HK-2 (cell line): ENCODE results near the gene SPAG9.
A peak's percentile ranks its signal among the peaks of the same experiment; 100 is the strongest.

ENCODE experiments used
- DNase-seq: peaks from one replicate; pipeline ENCODE4 v3.0.0-alpha.2; 2018; ENCODE audit not compliant: unreplicated experiment

SPAG9 gene

DNA sequence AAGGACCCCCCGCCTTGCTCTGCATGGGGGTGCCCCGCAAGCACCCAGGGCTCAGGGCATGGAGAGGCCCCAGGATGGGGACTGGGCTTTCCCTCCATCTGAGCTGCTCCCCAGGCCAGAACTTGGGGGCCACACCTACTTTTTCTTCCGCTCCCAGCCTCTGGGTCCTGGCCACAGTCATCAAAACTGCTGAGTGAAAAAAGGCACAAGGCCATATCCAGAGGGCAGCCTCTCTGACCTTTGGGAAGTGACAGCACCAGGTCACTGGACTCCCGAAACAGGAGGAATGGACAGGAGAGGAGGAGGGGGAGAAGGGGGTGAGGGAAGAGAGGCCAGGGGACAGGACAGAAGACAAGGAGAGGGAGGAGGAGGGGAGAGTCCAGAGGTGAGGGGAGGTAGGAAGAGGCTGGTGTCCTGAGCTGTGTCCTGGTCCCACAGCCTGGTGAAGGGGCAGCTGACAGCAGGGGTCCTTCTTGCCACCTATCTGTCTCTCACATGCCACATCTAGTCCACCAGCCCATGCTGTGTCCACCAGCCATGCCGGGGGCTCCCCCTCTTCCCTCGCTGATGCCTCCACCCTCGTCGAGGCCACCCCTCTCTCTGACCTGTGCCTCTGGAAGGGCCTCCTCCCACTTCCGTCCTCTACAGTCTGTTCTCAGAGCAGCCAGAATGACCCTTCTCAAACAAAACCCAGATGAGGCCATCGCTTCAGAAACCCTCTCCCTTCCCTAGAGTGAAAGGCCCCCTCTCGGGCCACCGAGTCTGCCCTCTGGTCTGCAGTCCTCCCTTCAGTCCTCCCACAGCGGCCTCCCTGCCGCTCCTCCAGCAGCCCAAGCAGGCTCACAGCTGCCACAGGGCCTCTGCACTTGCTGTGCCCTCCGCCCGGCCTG, 180.6 kb downstream of the SPAG9 start:
- DNase-seq: no peak

DNA sequence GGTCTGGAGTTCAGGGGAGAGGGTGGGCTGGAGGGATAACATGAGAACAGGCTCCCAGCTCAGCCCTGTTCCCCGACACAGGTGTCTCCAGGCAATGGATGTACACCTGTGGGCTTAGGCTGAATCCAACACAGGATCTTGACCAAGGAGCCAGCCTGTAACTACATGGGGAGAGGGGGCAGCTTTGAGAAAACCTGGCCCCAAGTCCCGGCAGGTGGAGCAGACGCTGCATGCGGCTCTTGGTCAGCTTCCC, 181.2 kb downstream of the SPAG9 start:
- no peak for DNase-seq

DNA sequence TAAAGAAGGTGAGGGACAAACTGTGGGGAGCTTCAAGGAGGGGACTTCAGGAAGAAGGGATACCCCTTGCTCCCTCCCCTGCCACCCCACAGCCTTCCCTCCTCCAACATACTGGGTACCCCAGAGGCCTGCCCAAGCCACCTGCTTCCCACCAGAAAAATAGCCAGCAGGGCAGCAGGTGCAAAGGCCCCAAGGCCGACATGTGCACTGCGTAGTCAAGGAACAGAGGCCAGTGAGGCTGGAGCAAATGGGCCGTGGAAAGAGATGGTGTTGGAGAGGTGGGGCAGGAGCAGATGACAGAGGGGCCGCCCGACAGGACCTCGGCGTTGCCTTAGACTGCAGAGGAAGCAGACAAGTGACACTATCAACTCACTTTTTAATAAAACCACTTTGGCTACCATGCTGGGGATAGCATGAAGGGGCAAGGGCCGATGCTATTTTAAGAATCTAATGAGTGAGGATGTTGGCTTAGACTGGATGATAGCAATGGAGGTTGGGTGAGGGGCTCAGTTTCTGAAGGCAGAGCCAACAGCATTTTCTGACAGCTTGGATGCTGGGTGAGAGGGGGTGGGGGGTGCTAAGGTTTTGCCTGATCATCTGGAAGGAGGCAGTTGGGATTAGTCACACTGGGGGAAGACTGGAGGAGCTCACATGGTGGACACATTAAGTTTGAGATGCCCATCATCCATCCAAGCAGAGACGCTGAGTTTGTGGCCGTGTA, 181.7 kb downstream of the SPAG9 start:
- no peak for DNase-seq

DNA sequence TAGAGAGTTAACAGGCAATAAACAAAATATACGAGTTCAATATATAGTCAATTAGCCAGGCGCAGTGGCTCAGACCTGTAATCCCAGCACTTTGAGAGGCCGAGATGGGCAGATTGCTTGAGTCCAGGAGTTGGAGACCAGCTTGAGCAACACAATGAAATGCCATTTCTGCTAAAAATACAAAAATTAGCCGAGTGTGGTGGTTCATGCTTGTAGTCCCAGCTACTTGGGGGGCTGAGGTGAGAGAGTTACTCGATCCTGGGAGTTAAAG, 184.7 kb downstream of the SPAG9 start:
- DNase-seq: no peak

DNA sequence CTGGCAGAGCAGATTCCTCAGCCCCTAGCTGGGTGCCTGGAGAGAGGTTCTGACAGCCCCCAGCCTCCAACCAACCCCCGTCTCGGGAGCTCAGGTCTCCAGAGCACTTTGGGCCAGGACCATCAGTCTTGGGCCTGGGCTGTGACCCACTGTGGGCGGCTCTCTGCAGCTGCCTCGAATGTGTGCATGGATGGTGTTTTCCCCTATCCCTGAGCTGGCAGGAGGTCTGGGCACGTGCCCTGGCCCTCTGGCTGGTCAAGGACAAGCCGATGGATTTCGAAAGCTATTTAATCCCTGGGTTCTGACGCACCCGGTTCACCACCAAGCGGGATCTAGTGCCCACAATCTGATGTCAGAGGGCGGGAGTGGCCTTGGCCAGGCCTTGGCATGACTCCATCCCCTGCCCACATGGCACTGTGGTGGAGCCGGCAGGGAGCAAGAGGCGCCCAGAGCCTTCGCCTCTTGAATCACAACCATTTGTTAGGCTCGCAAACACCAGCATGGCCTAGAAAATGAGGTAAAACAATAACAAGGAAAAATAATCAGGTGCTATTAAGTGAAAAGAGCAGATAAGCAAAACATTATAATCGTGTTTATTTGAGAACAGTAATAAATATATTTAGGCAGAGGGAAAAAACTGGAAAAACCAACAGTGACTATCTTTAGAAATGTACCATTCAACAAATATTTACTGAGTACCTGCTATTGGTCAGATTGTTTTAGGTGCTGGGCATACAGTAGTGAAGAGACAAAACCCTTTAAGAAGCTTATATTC, 185.3 kb downstream of the SPAG9 start:
- DNase-seq: peak; percentile 81

DNA sequence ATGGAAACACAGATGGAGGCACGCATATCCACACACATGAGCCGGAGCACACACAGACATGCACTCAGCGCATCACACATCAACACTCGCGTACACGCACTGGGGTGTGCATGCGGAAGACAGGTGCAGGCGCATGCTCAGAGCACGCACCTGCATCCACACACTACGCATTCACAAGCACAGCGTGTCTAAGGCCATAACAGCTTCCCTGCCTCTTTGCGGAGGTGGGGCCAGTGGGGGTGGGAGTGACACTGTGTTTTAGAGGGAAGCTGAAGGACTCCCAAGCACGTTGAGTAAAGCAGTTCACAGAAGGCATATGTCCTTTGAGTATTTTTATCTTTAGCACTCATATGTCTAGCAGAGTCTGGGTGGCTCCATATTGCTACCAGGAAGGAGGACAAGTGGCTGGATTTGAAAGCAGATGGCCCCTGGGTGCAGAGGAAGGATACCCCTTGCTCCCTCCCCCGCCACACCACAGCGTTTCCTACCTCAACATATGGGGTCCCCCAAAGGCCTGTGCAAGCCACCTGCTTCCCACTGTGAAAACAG, 185.9 kb downstream of the SPAG9 start:
- DNase-seq: no peak

DNA sequence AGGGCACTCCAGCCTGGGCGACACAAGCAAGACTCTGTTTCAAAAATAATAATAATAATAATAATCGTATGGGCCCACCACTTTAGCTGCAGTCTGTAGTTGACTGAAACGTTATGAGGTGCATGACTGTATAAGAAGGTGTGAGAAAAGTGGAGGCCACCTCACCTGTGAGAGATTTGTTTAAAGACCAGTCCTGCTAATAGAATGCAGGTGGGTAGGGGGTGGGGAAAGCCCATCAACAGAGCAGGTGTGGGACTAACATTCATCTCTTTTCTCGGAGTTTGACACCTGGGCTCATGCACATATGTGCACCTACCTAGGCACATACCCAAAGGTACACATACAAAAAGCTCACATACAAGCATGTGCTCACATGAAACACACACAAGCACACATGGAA, 186.5 kb downstream of the SPAG9 start:
- DNase-seq: no peak

DNA sequence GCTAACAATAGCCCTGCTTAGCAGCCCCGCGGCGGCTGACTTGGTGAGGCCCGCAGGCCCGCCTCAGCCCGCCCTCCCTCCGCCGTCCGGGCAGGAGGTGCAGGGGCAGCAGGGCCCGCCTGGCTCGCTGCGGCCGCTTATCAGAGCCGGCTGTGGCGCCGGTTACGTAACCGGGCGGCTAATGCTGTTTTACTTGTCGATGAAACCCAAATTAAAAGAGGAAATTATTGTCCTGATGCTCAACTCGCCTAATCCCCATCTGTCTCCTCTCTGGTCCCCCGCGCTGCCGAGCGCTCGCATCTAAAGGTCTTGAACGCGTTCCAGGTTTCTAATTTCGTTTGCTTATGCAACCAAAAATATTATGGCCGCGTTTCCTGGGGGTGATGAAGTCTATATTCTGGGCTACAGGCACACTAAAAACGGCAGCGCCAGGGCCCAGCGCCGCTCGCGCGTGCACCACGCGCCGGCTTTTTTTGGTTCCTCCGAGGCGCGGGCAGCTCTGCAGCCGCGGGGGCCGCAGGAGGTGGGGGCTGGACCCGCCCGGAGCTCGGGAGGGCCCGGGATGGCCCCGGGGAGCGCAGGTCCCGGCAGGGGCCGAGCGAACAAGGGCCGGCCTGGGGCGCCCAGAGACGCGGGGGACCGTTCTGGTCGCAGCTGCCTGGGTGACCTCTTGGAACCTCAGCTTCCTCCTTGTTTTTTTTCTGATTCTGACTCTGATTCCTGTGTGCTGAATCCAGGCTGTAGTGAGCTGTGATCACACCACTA, 189.3 kb downstream of the SPAG9 start:
- no peak for DNase-seq

DNA sequence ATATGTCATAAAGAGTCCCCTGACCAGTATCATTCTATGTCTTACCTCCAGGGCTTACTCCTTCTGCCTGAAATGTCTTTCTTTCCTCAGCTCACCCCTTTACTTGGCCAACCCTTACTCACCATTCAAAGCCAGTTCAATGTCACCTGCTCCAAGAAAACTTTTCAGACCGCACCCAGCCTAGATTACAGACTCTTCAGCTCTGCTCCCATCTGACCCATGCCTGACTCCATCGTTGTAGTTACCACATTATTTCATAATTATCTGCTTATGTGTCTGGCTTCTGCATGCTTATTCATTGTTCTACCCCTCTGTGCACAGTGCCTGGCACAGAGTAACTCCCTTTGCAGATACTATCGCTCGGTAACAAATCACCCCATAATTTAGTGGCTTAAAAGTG, 192.0 kb downstream of the SPAG9 start:
- DNase-seq: no peak

DNA sequence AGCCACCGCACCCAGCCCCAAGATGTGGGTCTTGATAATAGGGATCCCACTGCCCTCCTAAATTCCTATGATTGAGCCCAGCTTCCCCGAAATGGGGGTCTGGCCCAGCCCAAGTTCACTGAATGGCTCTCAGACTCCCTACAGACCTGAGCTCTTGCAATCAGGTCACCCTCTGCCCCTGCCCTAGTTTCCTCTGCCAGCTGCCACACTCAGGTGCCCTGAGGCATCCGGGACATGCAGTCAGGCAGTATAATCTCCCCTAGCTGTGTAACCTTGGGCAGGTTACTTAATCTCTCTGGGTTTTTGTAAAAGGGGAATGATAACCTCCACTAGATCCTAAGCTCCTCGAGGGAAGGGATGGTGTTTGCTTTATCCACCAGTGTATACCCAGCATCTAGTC, 193.4 kb downstream of the SPAG9 start:
- no peak for DNase-seq

DNA sequence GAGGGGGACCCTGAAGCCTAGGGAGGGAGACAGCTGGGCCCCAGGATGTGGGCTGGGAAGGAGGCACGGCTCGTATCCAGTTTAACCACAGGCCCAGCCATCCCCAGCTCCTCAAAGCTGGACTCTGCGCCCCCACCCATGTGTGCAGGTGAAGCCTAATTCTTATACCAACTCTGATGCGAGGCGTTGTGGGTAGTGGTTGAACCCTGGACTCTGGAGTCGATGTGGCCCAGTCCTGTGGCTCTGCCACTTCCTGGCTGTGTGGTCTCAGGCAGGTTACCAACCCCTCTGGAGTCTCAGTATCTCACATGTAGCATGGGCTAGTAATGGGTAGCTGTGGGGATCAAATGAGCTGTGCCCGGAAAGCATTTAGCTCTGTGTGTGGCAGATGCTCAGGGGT, 194.1 kb downstream of the SPAG9 start:
- DNase-seq: no peak

DNA sequence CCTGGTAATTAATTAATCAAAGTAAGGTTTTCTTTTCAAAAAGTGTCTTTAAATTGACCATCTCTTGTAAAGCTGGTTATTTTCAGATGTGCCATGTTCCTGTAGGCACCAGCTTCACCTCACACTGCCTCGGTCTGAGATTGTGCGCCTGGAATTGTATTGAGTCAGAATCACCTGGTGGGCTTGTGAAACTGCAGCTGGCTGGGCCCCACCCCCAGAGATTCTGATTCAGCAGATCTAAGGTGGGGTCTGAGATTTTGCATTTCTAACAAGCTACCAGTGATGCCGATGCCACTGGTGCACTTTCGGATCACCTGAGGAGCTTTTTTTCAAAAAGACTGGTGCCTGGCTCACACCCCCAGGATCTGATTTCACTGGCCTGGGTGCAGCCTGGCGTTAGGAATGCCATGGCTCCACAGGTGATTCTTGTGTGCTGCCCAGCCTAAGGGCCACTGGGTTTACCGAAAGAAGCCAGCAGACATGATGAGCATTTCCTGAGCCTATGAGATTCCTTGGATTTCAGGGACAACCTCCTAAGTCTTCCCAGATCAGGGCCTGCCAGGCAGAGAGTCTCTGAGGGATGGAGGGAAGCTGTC, 195.3 kb downstream of the SPAG9 start:
- no peak for DNase-seq

DNA sequence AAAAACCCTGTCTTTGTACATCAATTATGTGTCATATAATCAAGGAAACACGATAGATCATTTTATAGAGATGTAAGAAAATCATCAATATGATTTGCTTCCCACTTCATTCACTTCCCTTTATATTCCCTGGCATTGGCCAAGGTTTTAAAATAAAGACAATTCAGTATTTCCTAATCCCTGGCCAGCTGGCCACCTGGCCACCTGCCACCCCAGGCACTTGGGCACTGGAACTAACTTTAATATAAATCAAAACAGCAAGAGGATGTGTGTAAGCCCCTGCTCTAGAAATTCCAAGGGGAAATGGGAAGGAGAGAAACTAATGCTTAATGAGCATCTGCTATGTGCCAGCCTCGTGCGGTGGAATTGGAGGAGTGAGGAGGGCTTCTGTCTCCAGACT, 195.9 kb downstream of the SPAG9 start:
- no peak for DNase-seq

DNA sequence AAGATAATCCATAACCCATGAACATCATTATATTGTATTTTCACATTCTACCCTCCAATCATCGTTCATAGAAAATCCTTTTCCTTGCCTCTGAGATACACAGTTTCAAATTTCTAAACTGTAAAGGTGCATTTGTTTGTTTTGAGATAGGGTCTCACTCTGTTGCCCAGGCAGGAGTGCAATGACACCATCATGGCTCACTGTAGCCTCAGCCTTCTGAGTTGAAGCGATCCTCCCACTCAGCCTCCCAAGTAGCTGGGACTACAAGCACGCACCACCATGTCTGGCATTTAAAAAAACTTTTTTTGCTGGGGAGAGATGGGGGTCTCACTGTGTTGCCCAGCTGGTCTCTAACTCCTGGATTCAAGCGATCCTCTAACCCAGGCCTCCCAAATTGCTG, 196.4 kb downstream of the SPAG9 start:
- no peak for DNase-seq

DNA sequence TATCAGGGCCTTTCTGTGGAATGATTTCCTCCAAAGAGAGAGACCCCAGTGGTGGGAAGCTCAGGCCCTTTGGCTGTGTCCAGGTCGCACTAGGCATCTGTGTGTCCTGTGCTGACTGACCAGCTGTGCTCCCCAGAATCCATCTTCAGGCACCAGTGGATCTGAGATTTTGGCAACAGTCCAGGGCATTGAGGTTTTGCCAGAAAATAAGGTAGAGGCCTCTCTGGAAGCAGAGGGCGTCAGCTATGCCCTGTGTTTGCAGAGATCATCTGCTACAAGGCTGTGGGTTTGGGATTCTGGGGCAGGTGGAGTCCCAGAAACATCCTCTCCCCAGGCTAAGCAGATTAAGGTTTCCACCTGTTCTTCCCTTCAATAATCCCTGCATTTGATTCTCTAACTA, 197.1 kb downstream of the SPAG9 start:
- no peak for DNase-seq

DNA sequence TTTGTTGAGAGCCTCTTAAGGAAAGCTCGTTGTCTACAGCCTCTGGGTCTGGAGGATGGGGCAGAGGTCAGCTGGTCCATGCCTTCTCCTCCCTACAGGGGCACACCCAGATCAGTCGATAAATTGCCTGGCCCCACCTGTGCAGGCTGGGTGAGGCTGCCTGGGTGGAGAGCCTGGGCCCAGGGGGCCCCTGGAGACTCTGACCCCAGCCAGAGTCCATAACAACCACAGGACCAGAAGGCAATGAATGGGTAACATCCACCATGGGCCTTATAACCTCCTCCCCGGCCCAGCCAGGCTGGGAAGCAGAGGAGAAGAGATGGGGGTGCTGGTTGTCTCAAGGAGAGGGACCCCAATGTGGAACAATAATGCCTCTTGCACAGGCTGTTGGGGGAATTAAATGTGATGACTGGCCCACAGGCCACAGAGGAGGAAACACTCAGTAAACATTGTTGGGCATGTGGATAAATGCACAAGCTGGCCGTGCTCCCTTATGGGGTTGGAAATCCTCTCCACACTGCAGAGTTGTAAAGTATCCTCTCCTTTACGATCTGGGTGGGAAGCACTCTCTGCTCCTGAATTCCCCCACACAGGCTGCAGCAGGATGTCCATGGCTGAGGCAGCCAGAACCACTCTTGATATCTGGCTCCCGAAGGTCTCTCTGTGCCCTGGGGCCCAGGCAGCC, 197.8 kb downstream of the SPAG9 start:
- no peak for DNase-seq

DNA sequence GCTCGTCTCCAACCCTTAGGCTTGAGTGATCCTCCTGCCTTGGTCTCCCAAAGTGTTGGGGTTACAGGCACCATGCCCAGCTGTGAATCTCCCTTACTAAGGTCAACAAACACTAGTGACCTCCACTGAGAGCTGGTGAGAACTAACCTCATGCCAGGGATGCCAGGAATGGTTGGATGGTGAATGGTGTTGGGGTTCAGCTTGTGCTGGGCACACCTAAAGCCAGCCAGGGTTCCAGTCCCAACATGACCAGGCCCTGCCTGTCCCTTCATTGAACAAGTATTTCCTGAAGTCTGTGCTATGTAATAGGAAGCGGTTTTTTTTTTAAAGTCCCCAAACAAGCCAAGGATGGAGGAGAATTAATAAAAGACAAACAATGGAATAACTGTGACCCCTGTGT, 198.6 kb downstream of the SPAG9 start:
- no peak for DNase-seq

DNA sequence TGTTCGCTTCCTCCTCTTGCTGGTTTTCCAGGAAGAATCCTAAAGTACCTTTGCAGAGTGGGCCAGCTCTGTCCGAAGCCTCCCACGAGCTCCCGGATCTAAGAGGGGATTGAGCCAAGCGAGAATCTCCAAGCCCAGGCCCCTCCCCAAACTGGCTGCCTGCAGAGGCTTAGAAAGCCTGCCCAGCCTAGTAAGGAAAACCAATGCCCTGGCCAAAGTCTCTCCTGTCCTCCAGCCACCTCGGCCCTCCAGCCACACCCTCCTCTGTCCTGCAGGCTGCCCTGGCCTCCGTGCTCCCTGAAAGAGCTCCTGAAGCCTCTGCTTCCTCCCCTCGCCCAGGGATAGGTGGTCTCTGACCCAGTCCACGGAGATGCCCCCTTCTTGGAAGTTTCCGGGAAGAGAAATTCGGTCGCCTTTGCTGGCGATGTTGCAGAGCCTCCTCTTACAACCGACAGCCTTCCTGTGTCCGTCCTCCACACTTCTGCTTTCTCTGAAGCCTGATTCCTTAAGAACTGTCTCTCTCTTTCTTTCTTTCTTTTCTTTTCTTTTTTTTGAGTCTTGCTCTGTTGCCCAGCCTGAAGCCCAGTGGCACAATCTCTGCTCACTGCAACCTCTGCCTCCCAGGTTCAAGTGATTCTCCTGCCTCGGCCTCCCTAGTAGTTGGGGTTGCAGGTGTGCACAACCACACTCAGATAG, 199.6 kb downstream of the SPAG9 start:
- DNase-seq: no peak

DNA sequence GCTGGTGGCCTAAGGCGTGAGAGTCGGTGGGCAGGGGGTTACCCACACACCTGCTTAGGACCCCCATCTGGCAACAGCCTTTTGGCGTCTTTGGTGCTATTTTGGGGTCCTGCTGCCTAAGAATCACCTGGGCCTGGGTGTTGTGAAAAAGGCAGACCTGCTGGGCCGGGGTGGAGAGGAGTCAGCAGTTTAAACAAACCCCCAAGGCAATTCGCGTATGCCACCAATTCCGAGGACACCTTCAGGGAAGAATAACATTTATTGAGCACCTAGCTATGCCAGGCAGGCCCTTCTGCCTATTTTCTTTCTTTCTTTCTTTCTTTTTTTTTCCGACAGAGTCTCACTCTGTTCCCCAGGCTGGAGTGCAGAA, 200.6 kb downstream of the SPAG9 start:
- no peak for DNase-seq

DNA sequence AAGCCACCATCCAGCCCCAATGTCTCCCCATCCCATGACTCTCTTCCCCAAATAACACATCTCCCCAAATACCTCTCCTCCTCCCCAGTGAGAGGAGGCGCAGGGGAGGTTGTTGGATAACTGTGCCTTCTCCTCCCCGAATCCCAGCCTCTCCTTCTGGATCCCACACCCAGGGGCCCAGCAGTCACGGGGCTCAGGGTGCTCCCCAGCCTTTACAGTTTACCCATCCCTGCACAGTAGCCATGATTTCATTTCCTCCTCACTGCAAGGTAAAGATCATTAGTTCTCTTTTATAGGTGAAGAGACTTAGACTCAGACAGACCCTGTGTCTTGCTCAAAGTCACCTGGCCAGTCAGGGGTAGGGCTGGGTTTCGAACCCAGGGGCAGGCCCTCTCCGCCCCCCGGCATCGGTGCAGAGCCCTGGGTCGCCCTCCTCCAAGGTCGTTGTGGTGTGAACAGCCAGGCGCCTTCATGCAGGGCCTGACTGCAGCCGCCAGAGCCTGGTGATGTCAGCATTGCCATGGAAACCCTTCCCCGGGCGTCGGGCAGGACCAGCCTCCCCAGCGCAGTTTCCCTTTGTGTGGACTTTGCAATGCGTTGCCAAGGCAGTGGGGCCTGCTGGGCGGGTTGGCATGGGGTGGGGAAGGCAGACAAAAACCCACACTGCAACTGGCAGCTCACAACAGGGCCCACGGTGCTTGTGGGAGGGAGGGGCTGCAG, 201.2 kb downstream of the SPAG9 start:
- peak; percentile 58 for DNase-seq
